Caki2 (cell line): ENCODE results near the gene ZFAND4. TPM values are rescaled to one million over a fixed set of nuclear protein-coding genes. Genes with fewer than 3 reads are reported as not detected.
"Not testable (repeated sequence)": the region's sequence is repeated elsewhere in the genome, so short reads cannot be mapped to it uniquely, and the experiment has no call there.

ENCODE experiments used
- DNase-seq: peaks from one replicate; pipeline ENCODE4 v3.0.0-alpha.2; 2015; ENCODE audit warnings: low read depth
- in situ Hi-C: cut with HindIII; loops from 2 replicates; pipeline ENCODE4 v1.10.0; 2016; ENCODE audit warnings: low sequenced_read_pairs, low pct_unique_long_range_greater_than_20kb, mixed read lengths
- total RNA-seq: library from RNA; depleted of rRNA; stranded (reverse); fragments of >200 nt; shearing (Covaris generic); gene quantifications from 2 replicates; pipeline ENCODE4 v1.2.3, GENCODE V29; 2014; ENCODE audit warnings: low replicate concordance

ZFAND4 gene
- total RNA-seq, 1 experiment from 2014 or later: 5.2 TPM

- no peak for DNase-seq
- in situ Hi-C loops: no loop called here
Observed at GRCh38 chr10:45647118-45647517, 25.5 kb downstream of the ZFAND4 start.

- in situ Hi-C loops: no loop called here
- no peak for DNase-seq
Observed at GRCh38 chr10:45646384-45647050, 26.1 kb downstream of the ZFAND4 start.

- DNase-seq: no peak
- in situ Hi-C loops: no loop called here
Observed at GRCh38 chr10:45644527-45644926, 28.0 kb downstream of the ZFAND4 start.

GRCh38 chr10:45640941-45641340 lies 31.6 kb downstream of the ZFAND4 start:
- in situ Hi-C loops: no loop called here
- no peak for DNase-seq

GRCh38 chr10:45640049-45640448 lies 32.5 kb downstream of the ZFAND4 start:
- no peak for DNase-seq
- in situ Hi-C loops: no loop called here

GRCh38 chr10:45627412-45628048 lies 45.0 kb downstream of the ZFAND4 start:
- DNase-seq: no peak
- in situ Hi-C loops: no loop called here

GRCh38 chr10:45625879-45626278 lies 46.7 kb downstream of the ZFAND4 start:
- DNase-seq: no peak
- in situ Hi-C loops: no loop called here

GRCh38 chr10:45624724-45625123 lies 47.8 kb downstream of the ZFAND4 start:
- in situ Hi-C loops: no loop called here
- DNase-seq: no peak

GRCh38 chr10:45614869-45615268 lies 57.7 kb downstream of the ZFAND4 start:
- in situ Hi-C loops: no loop called here
- no peak for DNase-seq

- in situ Hi-C loops: no loop called here
- DNase-seq: no peak
Observed at GRCh38 chr10:45612741-45613140, 59.8 kb downstream of the ZFAND4 start.

GRCh38 chr10:45608052-45608451 lies 64.5 kb downstream of the ZFAND4 start:
- DNase-seq: no peak
- in situ Hi-C loops: no loop called here

- DNase-seq: no peak
- in situ Hi-C loops: no loop called here
Observed at GRCh38 chr10:45607276-45607675, 65.3 kb downstream of the ZFAND4 start.

GRCh38 chr10:45602836-45603235 lies 69.7 kb downstream of the ZFAND4 start:
- DNase-seq: no peak
- in situ Hi-C loops: no loop called here

- peak; percentile 13 for DNase-seq
- in situ Hi-C loops: no loop called here
Observed at GRCh38 chr10:45602082-45602730, 70.4 kb downstream of the ZFAND4 start.

- in situ Hi-C loops, DNase-seq: not testable (repeated sequence)
Observed at GRCh38 chr10:45601254-45601930, 71.2 kb downstream of the ZFAND4 start.

GRCh38 chr10:45600337-45601253 lies 72.0 kb downstream of the ZFAND4 start:
- in situ Hi-C loops, DNase-seq: not testable (repeated sequence)

- in situ Hi-C loops: no loop called here
Observed at GRCh38 chr10:45599646-45600045, 72.9 kb downstream of the ZFAND4 start.

GRCh38 chr10:45599021-45599603 lies 73.5 kb downstream of the ZFAND4 start:
- no peak for DNase-seq
- in situ Hi-C loops: no loop called here

More at GRCh38 chr10:45599646-45600045, 72.9 kb downstream of the ZFAND4 start:
- DNase-seq: no peak
